ENCODE data around the gene MAN2A1. TPM values are rescaled to one million over a fixed set of nuclear protein-coding genes. Genes with fewer than 3 reads are reported as not detected.

Gene MAN2A1
- total RNA-seq, 1 donor from 2014 or later = 43.6 TPM

DNA sequence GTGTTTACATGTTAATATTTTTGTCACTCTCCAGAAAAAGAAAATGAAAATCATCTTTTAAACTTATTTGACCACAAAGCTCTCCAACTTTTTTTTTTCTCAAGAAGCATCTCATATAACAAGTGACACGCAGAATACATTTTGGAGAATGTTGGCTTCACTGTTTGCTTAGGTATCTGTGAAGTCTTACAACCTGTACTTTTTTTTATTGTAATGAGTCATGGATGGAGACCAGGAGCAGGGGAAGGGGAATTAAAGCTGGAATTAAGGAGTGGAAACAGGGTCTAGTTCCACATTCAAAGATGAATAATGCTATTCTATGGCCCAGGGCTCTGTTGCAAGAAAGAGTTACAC is 211.9 kb downstream of the MAN2A1 start:
- H3K4me3 ChIP-seq = no peak overlapping the region
- no peaks in the 10 kb centered on the region for H3K9me3 ChIP-seq
- H3K27me3 ChIP-seq = no peaks in the 10 kb centered on the region
- H3K27ac ChIP-seq = no peak overlapping the region
- no peaks in the 10 kb centered on the region for H3K36me3 ChIP-seq
- no peaks in the 10 kb centered on the region for H3K4me1 ChIP-seq
- intact Hi-C loops (cut with DNase I) = no loop called here
- no peak for DNase-seq
- TF ChIP-seq, protein P1, sequence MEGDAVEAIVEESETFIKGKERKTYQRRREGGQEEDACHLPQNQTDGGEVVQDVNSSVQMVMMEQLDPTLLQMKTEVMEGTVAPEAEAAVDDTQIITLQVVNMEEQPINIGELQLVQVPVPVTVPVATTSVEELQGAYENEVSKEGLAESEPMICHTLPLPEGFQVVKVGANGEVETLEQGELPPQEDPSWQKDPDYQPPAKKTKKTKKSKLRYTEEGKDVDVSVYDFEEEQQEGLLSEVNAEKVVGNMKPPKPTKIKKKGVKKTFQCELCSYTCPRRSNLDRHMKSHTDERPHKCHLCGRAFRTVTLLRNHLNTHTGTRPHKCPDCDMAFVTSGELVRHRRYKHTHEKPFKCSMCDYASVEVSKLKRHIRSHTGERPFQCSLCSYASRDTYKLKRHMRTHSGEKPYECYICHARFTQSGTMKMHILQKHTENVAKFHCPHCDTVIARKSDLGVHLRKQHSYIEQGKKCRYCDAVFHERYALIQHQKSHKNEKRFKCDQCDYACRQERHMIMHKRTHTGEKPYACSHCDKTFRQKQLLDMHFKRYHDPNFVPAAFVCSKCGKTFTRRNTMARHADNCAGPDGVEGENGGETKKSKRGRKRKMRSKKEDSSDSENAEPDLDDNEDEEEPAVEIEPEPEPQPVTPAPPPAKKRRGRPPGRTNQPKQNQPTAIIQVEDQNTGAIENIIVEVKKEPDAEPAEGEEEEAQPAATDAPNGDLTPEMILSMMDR (IDR thresholded peaks at IDR 0.05) = no peak
- no peak for ATAC-seq

DNA sequence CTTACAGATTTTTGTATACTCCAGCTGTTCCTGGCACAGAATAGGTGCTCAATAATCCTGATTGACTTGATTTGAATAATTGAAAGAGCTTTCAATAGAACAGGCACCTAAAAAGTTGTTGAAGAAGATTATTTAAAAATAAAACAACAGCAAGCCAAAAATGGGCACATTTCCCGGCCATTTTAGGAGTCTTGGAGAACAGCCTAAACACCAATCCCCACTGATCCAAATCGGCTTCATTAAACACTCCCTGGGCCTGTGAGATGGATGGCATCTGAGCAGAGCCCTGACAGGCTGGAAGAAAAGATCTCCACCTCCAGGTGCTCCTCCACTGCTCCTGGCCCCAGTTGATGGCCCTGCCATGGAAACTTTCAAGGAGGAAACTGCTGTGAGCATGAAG is 213.3 kb downstream of the MAN2A1 start:
- Histone ChIP-seq H3K27ac (no peak overlapping the region), H3K36me3 (no peaks in the 10 kb centered on the region), H3K4me1 (no peaks in the 10 kb centered on the region), H3K9me3 (no peaks in the 10 kb centered on the region), H3K27me3 (no peaks in the 10 kb centered on the region), H3K4me3 (no peak overlapping the region)
- TF ChIP-seq, protein P1 (IDR thresholded peaks at IDR 0.05) = no peak
- no peak for ATAC-seq
- no peak for DNase-seq
- intact Hi-C loops (cut with DNase I) = no loop called here

DNA sequence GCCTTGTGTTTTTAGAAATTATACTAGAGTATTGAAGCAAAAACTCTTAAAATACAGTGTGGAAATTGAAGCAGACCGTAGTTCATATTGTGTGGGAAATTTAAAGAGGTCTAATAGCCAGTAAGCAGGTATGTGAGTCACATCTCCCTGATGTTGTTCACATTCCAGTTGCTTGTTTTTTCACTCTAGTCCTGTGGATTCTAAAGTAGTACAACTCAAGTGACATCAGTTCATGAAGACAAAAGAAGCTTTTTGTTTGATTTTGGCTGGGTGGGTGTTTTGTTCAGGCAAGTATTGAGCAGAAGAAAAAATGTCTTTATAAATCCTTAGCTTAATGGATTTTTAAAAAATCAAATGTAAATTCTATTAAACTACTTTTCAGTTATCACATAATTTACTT is 216.2 kb downstream of the MAN2A1 start:
- H3K27ac ChIP-seq = no peak overlapping the region
- no peaks in the 10 kb centered on the region for H3K4me1 ChIP-seq
- ATAC-seq (no peak), DNase-seq (no peak)
- H3K27me3 ChIP-seq = no peaks in the 10 kb centered on the region
- no peaks in the 10 kb centered on the region for H3K36me3 ChIP-seq
- H3K9me3 ChIP-seq = no peaks in the 10 kb centered on the region
- intact Hi-C loops (cut with DNase I) = no loop called here
- no peak overlapping the region for H3K4me3 ChIP-seq
- TF ChIP-seq, protein P1 (IDR thresholded peaks at IDR 0.05) = no peak

DNA sequence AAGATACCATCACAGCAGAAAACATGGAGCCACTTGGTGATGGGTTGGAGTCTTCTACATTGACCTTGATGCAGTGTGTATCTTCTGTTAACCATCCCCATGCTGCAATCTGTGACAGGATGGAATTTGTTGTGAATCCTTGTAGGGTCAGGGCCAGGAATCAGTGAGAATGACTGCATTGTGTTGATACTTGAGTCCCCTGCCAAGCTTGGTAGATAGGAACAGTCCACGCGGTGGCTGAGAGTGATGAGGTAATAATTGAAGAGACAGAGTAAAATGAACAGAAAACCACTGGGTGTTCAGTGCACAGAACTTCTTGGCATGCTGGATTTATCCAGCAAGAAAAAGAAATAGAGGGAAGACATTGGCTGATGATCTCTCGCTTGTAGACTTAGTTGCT is 217.5 kb downstream of the MAN2A1 start:
- intact Hi-C loops (cut with DNase I) = no loop called here
- ATAC-seq = no peak

DNA sequence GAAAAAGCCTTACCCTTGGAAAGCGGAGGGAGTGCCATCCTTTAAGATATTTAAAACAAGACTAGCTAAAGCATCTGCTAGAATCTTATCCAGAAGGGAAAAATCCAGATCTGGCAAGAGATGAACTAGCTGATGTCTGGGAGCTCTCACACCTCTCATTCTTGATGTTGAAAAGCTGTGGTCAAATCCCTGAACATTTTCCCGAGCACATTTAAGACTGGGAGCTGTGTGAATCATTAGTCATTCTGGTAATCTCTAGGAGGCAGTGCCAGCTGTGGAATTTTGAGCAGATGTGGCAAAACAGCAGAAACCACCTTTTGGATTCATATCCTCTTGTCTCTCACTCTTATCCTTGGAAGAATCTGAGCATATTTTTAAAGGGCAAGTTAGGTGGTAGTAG is 218.0 kb downstream of the MAN2A1 start:
- Histone ChIP-seq H3K4me3 (no peak overlapping the region), H3K27ac (no peak overlapping the region), H3K4me1 (no peaks in the 10 kb centered on the region), H3K27me3 (no peaks in the 10 kb centered on the region), H3K36me3 (no peaks in the 10 kb centered on the region), H3K9me3 (no peaks in the 10 kb centered on the region)
- intact Hi-C loops (cut with DNase I) = no loop called here
- TF ChIP-seq, protein P1 (IDR thresholded peaks at IDR 0.05) = no peak
- ATAC-seq (no peak), DNase-seq (no peak)

More for the DNA sequence above, 217.5 kb downstream of the MAN2A1 start:
- no peak for DNase-seq
- no peaks in the 10 kb centered on the region for H3K27me3 ChIP-seq
- no peaks in the 10 kb centered on the region for H3K9me3 ChIP-seq
- no peak overlapping the region for H3K4me3 ChIP-seq
- no peaks in the 10 kb centered on the region for H3K4me1 ChIP-seq
- H3K27ac ChIP-seq = no peak overlapping the region
- no peaks in the 10 kb centered on the region for H3K36me3 ChIP-seq
- TF ChIP-seq, protein P1 (IDR thresholded peaks at IDR 0.05) = no peak

DNA sequence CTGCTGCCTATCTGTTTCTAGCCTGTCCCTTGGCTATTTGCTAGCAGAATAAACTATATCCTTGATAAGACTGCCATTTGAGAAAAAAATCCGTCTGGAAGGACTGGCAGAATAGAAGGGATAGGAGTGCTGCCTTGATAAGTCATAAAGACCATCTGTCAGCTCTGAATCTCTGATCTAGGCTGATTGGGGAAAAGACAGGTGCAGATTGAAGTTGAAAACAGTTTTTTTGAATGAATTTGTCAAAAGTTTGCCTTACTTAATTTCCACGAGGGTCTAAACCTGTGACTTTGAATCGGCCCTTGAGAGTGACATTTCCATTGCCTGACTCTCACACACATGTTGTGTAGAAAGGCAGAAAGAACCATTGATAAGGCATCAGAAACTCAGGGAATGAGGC is 218.6 kb downstream of the MAN2A1 start:
- Histone ChIP-seq H3K36me3 (no peaks in the 10 kb centered on the region), H3K27me3 (no peaks in the 10 kb centered on the region), H3K27ac (no peak overlapping the region), H3K4me1 (no peaks in the 10 kb centered on the region), H3K4me3 (no peak overlapping the region), H3K9me3 (no peaks in the 10 kb centered on the region)
- intact Hi-C loops (cut with DNase I) = no loop called here
- TF ChIP-seq, protein P1 (IDR thresholded peaks at IDR 0.05) = no peak
- DNase-seq (no peak), ATAC-seq (no peak)
